Adipocyte (in vitro differentiated cells): ENCODE data around the gene ASIC4.

Experiments used
- DNase-seq: peaks from one replicate; pipeline ENCODE4 v3.0.0-alpha.2; 2015; ENCODE audit warnings: low read depth
- H3K27me3 ChIP-seq: replicated peaks from 2 replicates; pipeline ENCODE4 v1.7.0; 2013; ENCODE audit warnings: mild to moderate bottlenecking, low read length, moderate library complexity; ENCODE audit not compliant: control insufficient read depth, insufficient read depth
- H3K36me3 ChIP-seq: 2 replicates; pipeline ENCODE4 v1.7.0; 2013; ENCODE audit warnings: low read length, mild to moderate bottlenecking, moderate library complexity; ENCODE audit not compliant: control insufficient read depth, insufficient read depth, severe bottlenecking
- H3K4me1 ChIP-seq: 2 replicates; pipeline ENCODE4 v1.7.0; 2013; ENCODE audit warnings: mild to moderate bottlenecking, low read length, moderate library complexity; ENCODE audit not compliant: control insufficient read depth, insufficient read depth
- H3K4me3 ChIP-seq: 2 replicates; pipeline ENCODE4 v1.7.0; 2013; ENCODE audit warnings: mild to moderate bottlenecking, low read length, moderate library complexity
- H3K9ac ChIP-seq: 2 replicates; pipeline ENCODE4 v1.7.0; 2013; ENCODE audit warnings: mild to moderate bottlenecking, low read length, moderate library complexity
- H3K9me3 ChIP-seq: 2 replicates; pipeline ENCODE4 v1.7.0; 2013; ENCODE audit warnings: mild to moderate bottlenecking, low read length, moderate library complexity; ENCODE audit not compliant: control insufficient read depth

Gene ASIC4

GRCh38 chr2:219514196-219514761, at the start of gene ASIC4:
Gene ASIC4 (plus strand): TSS chr2:219514482. CDS start chr2:219514725, 243 bp downstream.
- peak; percentile 25 for DNase-seq
- no peaks in the 10 kb centered on the region for H3K36me3 ChIP-seq
- H3K4me3 ChIP-seq, result no peak within 1 kb of the TSS
- peaks cover 34% of the 10 kb centered on the region for H3K4me1 ChIP-seq
- H3K9me3 ChIP-seq, result no peaks in the 10 kb centered on the region
- H3K9ac ChIP-seq, result no peak within 1 kb of the TSS
- peaks cover 36% of the 10 kb centered on the region for H3K27me3 ChIP-seq

- Histone ChIP-seq H3K4me1 (peaks cover 11% of the 10 kb centered on the region), H3K36me3 (peaks cover 12% of the 10 kb centered on the region), H3K9me3 (no peaks in the 10 kb centered on the region), H3K9ac (no peak overlapping the region), H3K4me3 (no peak overlapping the region), H3K27me3 (no peaks in the 10 kb centered on the region)
- no peak for DNase-seq
These were observed 48.4 kb upstream of the ASIC4 start for GRCh38 chr2:219465659-219466561.

GRCh38 chr2:219466816-219467735, 47.2 kb upstream of the ASIC4 start:
- Histone ChIP-seq H3K9ac (no peak overlapping the region), H3K36me3 (peaks cover 12% of the 10 kb centered on the region), H3K4me1 (peaks cover 6% of the 10 kb centered on the region), H3K9me3 (no peaks in the 10 kb centered on the region), H3K27me3 (no peaks in the 10 kb centered on the region), H3K4me3 (no peak overlapping the region)
- no peak for DNase-seq

GRCh38 chr2:219467736-219468075, 46.6 kb upstream of the ASIC4 start:
- H3K4me3 ChIP-seq, result no peak overlapping the region
- H3K4me1 ChIP-seq, result peaks cover 6% of the 10 kb centered on the region
- no peak overlapping the region for H3K9ac ChIP-seq
- H3K36me3 ChIP-seq, result peaks cover 12% of the 10 kb centered on the region
- no peaks in the 10 kb centered on the region for H3K9me3 ChIP-seq
- no peaks in the 10 kb centered on the region for H3K27me3 ChIP-seq
- no peak for DNase-seq

- H3K9me3 ChIP-seq, result no peaks in the 10 kb centered on the region
- peaks cover 6% of the 10 kb centered on the region for H3K4me1 ChIP-seq
- no peaks in the 10 kb centered on the region for H3K27me3 ChIP-seq
- H3K9ac ChIP-seq, result no peak overlapping the region
- no peak for DNase-seq
- H3K4me3 ChIP-seq, result no peak overlapping the region
- peaks cover 14% of the 10 kb centered on the region for H3K36me3 ChIP-seq
These were observed 45.7 kb upstream of the ASIC4 start for GRCh38 chr2:219468410-219469185.

- H3K36me3 ChIP-seq, result peaks cover 14% of the 10 kb centered on the region
- H3K4me3 ChIP-seq, result no peak overlapping the region
- H3K27me3 ChIP-seq, result no peaks in the 10 kb centered on the region
- H3K9ac ChIP-seq, result no peak overlapping the region
- DNase-seq, result peak; percentile 54
- H3K9me3 ChIP-seq, result no peaks in the 10 kb centered on the region
- H3K4me1 ChIP-seq, result peaks cover 6% of the 10 kb centered on the region
These were observed 45.0 kb upstream of the ASIC4 start for GRCh38 chr2:219469186-219469724.

GRCh38 chr2:219470429-219470828, 43.9 kb upstream of the ASIC4 start:
- Histone ChIP-seq H3K4me1 (peaks cover 6% of the 10 kb centered on the region), H3K9ac (no peak overlapping the region), H3K9me3 (no peaks in the 10 kb centered on the region), H3K27me3 (no peaks in the 10 kb centered on the region), H3K4me3 (no peak overlapping the region), H3K36me3 (peaks cover 9% of the 10 kb centered on the region)
- no peak for DNase-seq

GRCh38 chr2:219471476-219472371, 42.6 kb upstream of the ASIC4 start:
- no peak overlapping the region for H3K4me3 ChIP-seq
- H3K9ac ChIP-seq, result no peak overlapping the region
- peaks cover 6% of the 10 kb centered on the region for H3K4me1 ChIP-seq
- H3K9me3 ChIP-seq, result no peaks in the 10 kb centered on the region
- H3K36me3 ChIP-seq, result peaks cover 5% of the 10 kb centered on the region
- H3K27me3 ChIP-seq, result no peaks in the 10 kb centered on the region
- no peak for DNase-seq

GRCh38 chr2:219472629-219473187, 41.6 kb upstream of the ASIC4 start:
- Histone ChIP-seq H3K4me3 (no peak overlapping the region), H3K4me1 (peaks cover 6% of the 10 kb centered on the region), H3K27me3 (no peaks in the 10 kb centered on the region), H3K9ac (no peak overlapping the region), H3K36me3 (peaks cover 5% of the 10 kb centered on the region), H3K9me3 (no peaks in the 10 kb centered on the region)
- no peak for DNase-seq
